Transverse colon (tissue), 4 donors: ENCODE measurements around the gene CKLF.

Experiments
- POLR2A ChIP-seq: fragments of 450-650 bp; IDR thresholded peaks from one replicate; pipeline ENCODE4 v1.6.1; 2016; ENCODE audit warnings: antibody characterized with exemption, mild to moderate bottlenecking, moderate library complexity
- POLR2AphosphoS5 ChIP-seq, 3 donors: sonication (generic); formaldehyde crosslinking; IDR thresholded peaks; one replicate each; pipeline ENCODE4 v1.6.1; 2016; ENCODE audit warnings: antibody characterized with exemption in 3 of 3
- TF ChIP-seq, protein P1 (sequence below), 5 experiments: fragments of 200-600 bp in 3 of 5; fragments of 450-650 bp in 2 of 5; sonication (generic) in 3 of 5; IDR thresholded peaks; 1 replicate in 2 of 5; 2 replicates in 3 of 5; pipeline ENCODE4 v1.5.1; 2016 to 2017; ENCODE audit warnings: antibody characterized with exemption in 5 of 5, inconsistent platforms in 3 of 5, mild to moderate bottlenecking in 2 of 5, moderate library complexity in 1 of 5

- TF ChIP-seq POLR2A = no peak
- TF ChIP-seq, protein P1, sequence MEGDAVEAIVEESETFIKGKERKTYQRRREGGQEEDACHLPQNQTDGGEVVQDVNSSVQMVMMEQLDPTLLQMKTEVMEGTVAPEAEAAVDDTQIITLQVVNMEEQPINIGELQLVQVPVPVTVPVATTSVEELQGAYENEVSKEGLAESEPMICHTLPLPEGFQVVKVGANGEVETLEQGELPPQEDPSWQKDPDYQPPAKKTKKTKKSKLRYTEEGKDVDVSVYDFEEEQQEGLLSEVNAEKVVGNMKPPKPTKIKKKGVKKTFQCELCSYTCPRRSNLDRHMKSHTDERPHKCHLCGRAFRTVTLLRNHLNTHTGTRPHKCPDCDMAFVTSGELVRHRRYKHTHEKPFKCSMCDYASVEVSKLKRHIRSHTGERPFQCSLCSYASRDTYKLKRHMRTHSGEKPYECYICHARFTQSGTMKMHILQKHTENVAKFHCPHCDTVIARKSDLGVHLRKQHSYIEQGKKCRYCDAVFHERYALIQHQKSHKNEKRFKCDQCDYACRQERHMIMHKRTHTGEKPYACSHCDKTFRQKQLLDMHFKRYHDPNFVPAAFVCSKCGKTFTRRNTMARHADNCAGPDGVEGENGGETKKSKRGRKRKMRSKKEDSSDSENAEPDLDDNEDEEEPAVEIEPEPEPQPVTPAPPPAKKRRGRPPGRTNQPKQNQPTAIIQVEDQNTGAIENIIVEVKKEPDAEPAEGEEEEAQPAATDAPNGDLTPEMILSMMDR (IDR thresholded peaks at IDR 0.05) = no peak
- TF ChIP-seq POLR2AphosphoS5 (IDR thresholded peaks at IDR 0.05) = no peak
Observed at GRCh38 chr16:66509576-66509975, 42.8 kb upstream of the CKLF start.
